Measurements from ENCODE around the gene RPS6KB2.

The RPS6KB2 gene

GRCh38 chr11:67392183-67392715, 36.0 kb upstream of the RPS6KB2 start:
- H3K4me3 ChIP-seq (ENCODE audit: control insufficient read depth, low read depth, low read length) = peak overlapping the region; percentile 94
- DNase-seq (ENCODE audit: low read depth) = no peak
- TF ChIP-seq CTCF (IDR thresholded peaks at IDR 0.05; ENCODE audit: control insufficient read depth, insufficient read depth, low read depth, low read length, missing control alignments) = no peak

GRCh38 chr11:67393437-67393836, 34.9 kb upstream of the RPS6KB2 start:
- TF ChIP-seq CTCF (IDR thresholded peaks at IDR 0.05; ENCODE audit: control insufficient read depth, insufficient read depth, low read depth, low read length, missing control alignments) = no peak
- DNase-seq (ENCODE audit: low read depth) = no peak
- no peak overlapping the region for H3K4me3 ChIP-seq (ENCODE audit: control insufficient read depth, low read depth, low read length)

- no peak for TF ChIP-seq CTCF (IDR thresholded peaks at IDR 0.05; ENCODE audit: control insufficient read depth, insufficient read depth, low read depth, low read length, missing control alignments)
- no peak for DNase-seq (ENCODE audit: low read depth)
- H3K4me3 ChIP-seq (ENCODE audit: control insufficient read depth, low read depth, low read length) = no peak overlapping the region
These were observed 34.3 kb upstream of the RPS6KB2 start for GRCh38 chr11:67393990-67394389.

GRCh38 chr11:67395555-67396258, 32.6 kb upstream of the RPS6KB2 start:
- no peak for TF ChIP-seq CTCF (IDR thresholded peaks at IDR 0.05; ENCODE audit: control insufficient read depth, insufficient read depth, low read depth, low read length, missing control alignments)
- no peak for DNase-seq (ENCODE audit: low read depth)
- H3K4me3 ChIP-seq (ENCODE audit: control insufficient read depth, low read depth, low read length) = no peak overlapping the region

- no peak for TF ChIP-seq CTCF (IDR thresholded peaks at IDR 0.05; ENCODE audit: control insufficient read depth, insufficient read depth, low read depth, low read length, missing control alignments)
- no peak overlapping the region for H3K4me3 ChIP-seq (ENCODE audit: control insufficient read depth, low read depth, low read length)
These were observed 32.1 kb upstream of the RPS6KB2 start for GRCh38 chr11:67396259-67396581.

GRCh38 chr11:67396587-67397389, 31.5 kb upstream of the RPS6KB2 start:
- H3K4me3 ChIP-seq (ENCODE audit: control insufficient read depth, low read depth, low read length) = no peak overlapping the region
- no peak for TF ChIP-seq CTCF (IDR thresholded peaks at IDR 0.05; ENCODE audit: control insufficient read depth, insufficient read depth, low read depth, low read length, missing control alignments)

More at GRCh38 chr11:67396259-67396581, 32.1 kb upstream of the RPS6KB2 start:
- DNase-seq (ENCODE audit: low read depth) = no peak

More at GRCh38 chr11:67396587-67397389, 31.5 kb upstream of the RPS6KB2 start:
- no peak for DNase-seq (ENCODE audit: low read depth)
